GM12864 (cell line): Measurements from ENCODE around the gene TBX5.

Experiments
- DNase-seq: peaks from one replicate; pipeline ENCODE4 v3.0.0-alpha.2; 2011; ENCODE audit warnings: low read depth
- H3K4me3 ChIP-seq: 2 replicates; pipeline ENCODE4 v1.5.1; 2011; ENCODE audit warnings: mild to moderate bottlenecking, low read depth, low read length, control low read depth
- CTCF ChIP-seq: IDR thresholded peaks from 2 replicates; pipeline ENCODE4 v1.5.1; 2011; ENCODE audit warnings: low read depth, mild to moderate bottlenecking, moderate library complexity, low read length, control low read depth, inconsistent platforms; ENCODE audit errors: missing control alignments

The TBX5 gene

GRCh38 chr12:114321524-114321923 is 84.4 kb downstream of the TBX5 start:
- no peak for DNase-seq
- H3K4me3 ChIP-seq, result no peak overlapping the region
- no peak for TF ChIP-seq CTCF

- DNase-seq, result no peak
- TF ChIP-seq CTCF, result no peak
- H3K4me3 ChIP-seq, result no peak overlapping the region
Observed at GRCh38 chr12:114320968-114321367, 85.0 kb downstream of the TBX5 start.

GRCh38 chr12:114320101-114320500 is 85.8 kb downstream of the TBX5 start:
- no peak for DNase-seq
- H3K4me3 ChIP-seq, result no peak overlapping the region
- no peak for TF ChIP-seq CTCF

- H3K4me3 ChIP-seq, result no peak overlapping the region
- no peak for DNase-seq
- TF ChIP-seq CTCF, result no peak
Observed at GRCh38 chr12:114319422-114319821, 86.5 kb downstream of the TBX5 start.

GRCh38 chr12:114318984-114319383 is 87.0 kb downstream of the TBX5 start:
- H3K4me3 ChIP-seq, result no peak overlapping the region
- no peak for TF ChIP-seq CTCF
- DNase-seq, result no peak

- no peak overlapping the region for H3K4me3 ChIP-seq
- TF ChIP-seq CTCF, result no peak
- no peak for DNase-seq
Observed at GRCh38 chr12:114316076-114316475, 89.9 kb downstream of the TBX5 start.

- H3K4me3 ChIP-seq, result no peak overlapping the region
- TF ChIP-seq CTCF, result no peak
- no peak for DNase-seq
Observed at GRCh38 chr12:114314974-114315720, 90.8 kb downstream of the TBX5 start.
